Ramos (cell line): ENCODE results near the gene C12orf54.
"Not testable (repeated sequence)": the region's sequence is repeated elsewhere in the genome, so short reads cannot be mapped to it uniquely, and the experiment has no call there.

Experiments used
- in situ Hi-C: fragments of 300-500 bp; cut with MboI; formaldehyde crosslinking; loops from one replicate; pipeline ENCODE4 v1.14.3; 2022; ENCODE audit warnings: low sequenced_read_pairs; ENCODE audit not compliant: unreplicated experiment

The C12orf54 gene

DNA sequence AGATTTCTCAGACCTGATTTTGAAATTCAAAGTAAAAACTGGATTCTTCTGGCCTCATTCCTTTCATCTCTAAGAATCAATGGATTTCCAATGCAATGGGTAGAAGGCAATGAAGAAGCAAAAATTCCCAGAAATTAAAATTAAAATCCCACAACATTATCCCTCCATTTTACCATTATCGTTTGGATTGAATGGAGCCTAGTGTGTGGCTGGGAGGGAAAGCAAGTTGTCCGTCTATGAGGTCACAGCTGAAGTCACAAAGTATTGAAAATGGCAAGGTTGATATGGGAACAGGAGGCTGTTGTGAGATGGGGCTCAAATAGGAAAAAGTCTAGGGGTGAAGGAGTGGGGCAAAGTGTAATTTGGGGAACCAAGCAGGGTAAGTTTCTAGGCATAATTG, at the start of gene C12orf54:
C12orf54 (plus strand) TSS at position 301 of the 400 bp plus-strand sequence. CDS start 799 bp downstream, outside the sequence.
- in situ Hi-C loops = no loop called here

DNA sequence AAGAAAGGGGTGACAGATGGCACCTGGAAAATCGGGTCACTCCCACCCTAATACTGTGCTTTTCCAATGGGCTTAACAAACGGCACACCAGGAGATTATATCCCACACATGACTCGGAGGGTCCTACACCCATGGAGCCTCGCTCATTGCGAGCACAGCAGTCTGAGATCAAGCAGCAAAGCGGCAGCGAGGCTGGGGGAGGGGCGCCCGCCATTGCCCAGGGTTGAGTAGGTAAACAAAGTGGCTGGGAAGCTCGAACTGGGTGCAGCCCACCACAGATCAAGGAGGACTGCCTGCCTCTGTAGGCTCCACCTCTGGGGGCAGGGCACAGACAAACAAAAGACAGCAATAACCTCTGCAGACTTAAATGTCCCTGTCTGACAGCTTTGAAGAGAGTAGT, 48.3 kb upstream of the C12orf54 start:
- in situ Hi-C loops = not testable (repeated sequence)

DNA sequence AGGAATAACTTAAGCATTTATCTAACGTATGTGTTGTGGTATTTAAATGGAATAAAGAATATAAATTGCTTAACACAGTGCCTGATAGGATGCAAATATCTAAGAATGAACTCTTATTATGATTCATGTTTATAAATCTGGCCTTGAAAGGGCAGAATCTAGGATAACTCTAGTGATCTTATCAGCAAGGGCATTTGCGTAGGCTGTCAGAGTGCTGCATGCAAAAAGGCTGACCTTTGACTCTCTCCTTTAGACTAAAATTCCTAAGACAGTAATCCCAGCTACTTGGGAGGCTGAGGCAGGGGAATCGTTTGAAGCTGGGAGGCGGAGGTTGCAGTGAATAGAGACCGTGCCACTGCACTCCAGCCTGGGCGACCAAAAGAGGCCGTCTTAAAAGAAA, 41.2 kb upstream of the C12orf54 start:
- in situ Hi-C loops = no loop called here

DNA sequence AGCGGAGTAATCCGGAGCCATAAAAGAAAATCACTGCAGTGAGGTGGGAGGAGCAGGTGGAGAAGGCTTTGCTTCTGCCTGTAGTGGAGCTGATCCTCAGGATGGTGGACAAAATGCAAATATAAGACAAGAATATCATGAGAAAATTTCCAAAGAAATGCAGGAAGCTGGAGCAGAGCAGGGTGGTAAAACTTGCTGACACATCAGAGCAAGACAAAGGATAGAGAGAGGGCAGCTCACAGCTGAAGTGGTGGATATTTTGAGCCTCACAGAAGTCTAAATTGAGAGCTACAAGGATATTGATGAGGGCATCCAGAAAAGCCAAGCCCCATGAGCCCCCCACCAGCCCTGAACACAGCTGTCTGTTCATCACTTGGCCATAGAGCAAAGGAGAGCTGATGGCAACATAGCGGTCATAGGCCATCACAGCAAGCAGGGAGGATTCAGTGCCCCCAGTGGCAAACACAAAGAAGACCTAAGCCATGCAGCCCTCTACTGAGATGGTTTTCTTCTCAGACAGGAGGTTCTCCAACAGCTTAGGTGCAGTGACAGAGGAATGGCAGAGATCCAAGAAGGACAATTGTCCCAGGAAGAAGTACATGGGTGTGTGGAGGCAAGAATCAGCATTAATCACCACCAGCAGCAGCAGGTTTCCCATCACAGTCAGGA, 40.0 kb upstream of the C12orf54 start:
- in situ Hi-C loops = no loop called here

DNA sequence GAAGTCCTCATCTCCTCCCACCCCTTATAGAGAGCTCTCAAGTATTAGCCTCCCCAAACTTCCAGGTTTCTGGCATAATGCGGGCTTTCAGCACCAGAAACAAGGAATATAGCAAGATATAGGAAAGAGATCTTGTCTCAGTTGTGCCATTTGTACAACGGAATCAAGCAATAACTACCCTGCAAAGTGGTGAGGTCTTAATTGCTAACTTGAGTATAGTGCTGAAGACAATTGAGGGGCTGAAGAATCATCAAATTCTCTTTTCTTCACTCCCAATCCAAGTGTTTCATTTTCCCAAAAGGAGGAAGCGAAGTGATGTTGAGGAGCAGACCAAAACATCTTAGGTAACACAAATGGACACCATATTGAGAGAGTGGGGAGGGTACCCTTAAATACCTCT, 36.8 kb upstream of the C12orf54 start:
- in situ Hi-C loops = no loop called here

DNA sequence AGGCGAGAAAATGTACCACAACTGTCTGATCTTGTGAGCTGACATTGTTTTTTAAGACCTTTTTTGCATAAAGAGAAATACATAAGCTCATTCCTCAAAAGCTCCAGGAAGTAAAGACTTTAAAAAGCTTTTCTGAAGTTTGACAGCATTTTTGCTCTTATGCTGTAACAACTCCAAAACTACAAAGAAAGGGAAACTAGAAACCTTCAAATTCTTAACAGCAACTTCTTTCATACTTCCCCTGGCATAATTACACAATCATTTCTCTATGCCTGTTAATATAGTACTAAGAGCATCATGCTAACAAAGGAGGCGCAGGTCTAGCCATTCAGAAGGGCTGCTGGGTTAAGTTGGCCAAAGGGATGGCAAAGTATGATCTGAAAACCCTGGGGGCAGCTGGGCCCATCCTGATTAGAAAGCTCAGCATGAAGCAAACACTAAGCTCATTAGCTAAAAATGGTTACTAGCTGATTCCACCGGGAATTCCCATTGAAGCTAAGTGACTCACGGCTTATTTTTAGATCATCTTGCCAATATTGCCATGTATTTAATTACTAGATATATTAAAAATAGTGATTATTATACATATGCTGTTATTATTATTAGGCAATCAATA, 36.0 kb upstream of the C12orf54 start:
- in situ Hi-C loops = no loop called here

DNA sequence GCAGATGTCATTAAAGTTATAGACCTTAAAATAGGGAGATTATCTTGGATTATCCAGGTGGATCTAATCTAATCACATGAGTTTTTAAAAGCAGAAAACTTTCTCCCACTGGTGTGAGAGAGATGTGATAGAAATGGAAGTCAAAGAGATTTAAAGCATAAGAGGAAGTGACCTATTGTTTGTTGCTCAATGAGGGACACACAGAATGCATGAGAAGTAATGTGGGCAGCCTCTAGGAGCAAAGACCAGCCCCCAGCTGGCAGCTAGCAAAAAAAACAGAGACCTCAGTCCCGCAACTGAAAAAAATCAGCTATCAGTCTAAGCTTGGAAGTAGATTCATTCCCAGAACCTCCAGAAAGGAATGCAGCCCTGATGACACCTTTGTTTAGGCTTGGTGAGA, 34.5 kb upstream of the C12orf54 start:
- in situ Hi-C loops = no loop called here

DNA sequence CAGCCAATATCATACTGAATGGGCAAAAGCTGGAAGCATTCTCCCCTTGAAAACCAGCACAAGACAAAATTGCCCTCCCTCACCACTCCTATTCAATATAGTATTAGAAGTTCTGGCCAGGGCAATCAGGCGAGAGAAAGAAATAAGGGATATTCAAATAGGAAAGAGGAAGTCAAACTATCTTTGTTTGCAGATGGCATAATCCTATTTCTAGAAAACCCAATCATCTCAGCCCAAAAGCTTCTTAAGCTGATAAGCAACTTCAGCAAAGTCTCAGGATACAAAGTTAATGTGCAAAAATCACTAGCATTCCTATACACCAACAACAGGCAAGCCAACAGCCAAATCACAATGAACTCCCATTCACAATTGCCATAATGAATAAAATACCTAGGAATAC, 30.9 kb upstream of the C12orf54 start:
- in situ Hi-C loops = no loop called here

DNA sequence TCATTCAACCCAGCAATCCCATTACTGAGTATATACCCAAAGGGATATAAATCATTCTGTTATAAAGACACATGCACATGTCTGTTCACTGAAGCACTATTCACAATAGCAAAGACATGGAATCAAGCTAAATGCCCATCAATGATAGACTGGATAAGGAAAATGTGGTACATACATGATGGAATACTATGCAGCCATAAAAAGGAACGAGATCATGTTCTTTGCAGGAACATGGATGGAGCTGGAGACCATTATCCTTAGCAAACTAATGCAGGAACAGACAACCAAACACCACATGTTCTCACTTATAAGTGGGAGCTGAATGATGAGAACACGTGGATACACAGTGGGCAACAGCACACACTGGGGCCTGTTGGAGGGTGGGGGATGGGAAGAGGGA, 29.3 kb upstream of the C12orf54 start:
- in situ Hi-C loops = not testable (repeated sequence)

DNA sequence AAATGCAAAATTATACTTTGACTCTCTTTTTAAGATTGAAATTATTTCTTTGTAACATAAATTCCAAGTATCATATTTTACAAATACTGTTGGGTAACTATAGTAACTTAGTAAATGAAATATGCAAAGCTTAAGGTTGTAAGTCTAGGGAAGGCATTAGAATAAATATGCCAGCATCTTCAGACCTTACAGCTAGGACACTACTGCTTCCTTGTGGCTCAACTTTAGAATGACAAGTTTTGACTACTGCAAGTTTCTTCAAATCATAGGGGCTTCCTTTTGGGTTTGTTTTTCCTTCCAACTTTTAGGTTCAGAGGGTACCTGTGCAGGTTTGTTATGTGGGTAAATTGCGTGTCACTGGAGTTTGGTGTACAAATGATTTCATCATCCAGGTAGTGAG, 27.6 kb upstream of the C12orf54 start:
- in situ Hi-C loops = no loop called here

DNA sequence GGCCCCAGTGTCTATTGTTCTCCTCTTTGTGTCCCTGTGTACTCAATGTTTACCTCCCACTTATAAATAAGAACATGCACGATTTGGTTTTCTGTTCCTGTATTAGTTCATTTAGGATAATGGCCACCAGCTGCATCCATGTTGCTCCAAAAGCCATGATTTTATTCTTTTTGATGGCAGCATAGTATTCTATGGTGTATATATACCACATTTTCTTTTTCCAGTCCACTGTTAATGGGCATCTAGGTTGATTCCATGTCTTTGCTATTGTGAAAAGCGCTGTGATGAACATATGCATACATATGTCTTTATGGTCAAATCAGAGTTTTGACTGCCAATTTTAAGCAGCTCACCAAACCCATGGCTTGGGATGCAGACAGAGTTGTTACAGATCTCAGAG, 27.2 kb upstream of the C12orf54 start:
- in situ Hi-C loops = no loop called here

DNA sequence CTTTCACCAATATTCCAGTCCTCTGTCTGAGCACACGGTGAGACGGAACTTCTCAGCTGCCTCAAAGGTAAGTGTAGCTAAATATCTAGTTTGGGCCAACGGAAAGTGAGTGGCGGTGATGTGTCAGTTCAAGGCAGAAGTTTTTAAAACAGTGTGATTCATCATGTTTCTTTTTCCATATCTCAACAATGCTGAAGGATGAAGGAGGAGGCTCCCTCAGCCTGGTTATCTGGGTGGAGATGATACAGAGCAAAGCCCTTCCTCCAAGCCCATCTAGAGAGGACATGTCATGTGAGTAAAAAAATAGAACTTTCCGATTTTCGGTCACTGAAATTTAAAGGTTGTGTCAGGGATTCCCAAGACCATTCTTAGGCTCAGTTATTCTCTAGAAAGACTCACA, 23.0 kb upstream of the C12orf54 start:
- in situ Hi-C loops = no loop called here

DNA sequence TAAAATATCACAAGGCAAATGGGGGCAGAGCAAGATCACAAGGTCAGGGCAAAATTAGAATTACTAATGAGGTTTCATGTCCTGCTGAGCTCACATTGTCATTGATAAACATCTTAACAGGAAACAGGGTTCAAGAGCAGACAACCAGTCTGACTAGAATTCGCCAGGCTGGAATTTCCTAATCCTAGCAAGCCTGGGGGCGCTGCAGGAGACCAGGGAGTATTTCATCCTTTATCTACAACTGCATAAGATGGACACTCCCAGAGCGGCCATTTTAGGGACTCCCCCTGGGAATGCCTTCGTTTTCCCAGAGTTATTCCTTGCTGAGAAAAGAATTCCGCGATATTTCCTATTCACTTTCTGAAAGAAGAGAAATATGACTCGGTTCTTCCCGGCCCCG, 13.3 kb upstream of the C12orf54 start:
- in situ Hi-C loops = not testable (repeated sequence)

DNA sequence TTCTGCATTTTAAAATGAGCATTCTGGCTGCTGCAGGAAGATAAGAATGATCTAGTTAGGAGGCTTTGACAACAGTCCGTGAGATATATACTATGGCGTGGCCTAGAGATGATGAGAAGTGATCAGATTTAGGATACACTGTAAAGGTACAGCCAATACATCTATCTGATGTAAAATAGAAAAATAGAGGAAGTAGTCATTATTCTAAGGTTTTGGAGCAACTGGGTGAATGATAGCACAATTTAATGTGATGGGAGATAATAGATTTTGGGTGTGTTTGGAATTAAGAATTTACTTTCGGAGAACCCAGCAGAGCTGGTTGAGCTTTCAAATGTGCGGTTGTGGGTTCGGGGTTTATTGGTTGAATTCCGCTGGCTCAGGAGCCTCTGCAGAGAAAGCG, 10.0 kb upstream of the C12orf54 start, which contains the start of gene ANP32D:
ANP32D (plus strand) TSS at position 301 of the 400 bp plus-strand sequence. CDS start 106 bp downstream, outside the sequence.
- in situ Hi-C loops = no loop called here

DNA sequence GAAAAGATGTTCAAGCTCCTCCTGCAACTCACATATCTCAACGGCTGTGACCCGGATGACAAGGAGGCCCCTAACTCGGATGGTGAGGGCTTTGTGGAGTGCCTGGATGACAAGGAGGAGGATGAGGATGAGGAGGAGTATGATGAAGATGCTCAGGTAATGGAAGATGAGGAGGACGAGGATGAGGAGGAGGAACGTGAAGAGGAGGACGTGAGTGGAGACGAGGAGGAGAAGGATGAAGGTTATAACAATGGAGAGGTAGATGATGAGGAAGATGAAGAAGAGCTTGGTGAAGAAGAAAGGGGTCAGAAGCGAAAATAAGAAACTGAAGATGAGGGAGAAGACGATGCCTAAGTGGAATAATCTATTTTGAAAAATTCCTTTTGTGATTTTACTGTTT, 9.2 kb upstream of the C12orf54 start:
- in situ Hi-C loops = no loop called here

DNA sequence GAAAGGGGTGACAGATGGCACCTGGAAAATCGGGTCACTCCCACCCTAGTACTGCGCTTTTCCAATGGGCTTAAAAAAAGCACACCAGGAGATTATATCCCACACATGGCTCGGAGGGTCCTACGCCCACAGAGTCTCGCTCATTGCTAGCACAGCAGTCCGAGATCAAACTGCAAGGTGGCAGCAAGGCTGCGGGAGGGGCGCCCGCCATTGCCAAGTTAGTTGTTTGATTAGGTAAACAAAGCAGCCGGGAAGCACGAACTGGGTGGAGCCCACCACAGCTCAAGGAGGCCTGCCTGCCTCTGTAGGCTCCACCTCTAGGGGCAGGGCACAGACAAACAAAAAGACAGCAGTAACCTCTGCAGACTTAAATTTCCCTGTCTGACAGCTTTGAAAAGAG, 7.8 kb upstream of the C12orf54 start:
- in situ Hi-C loops = not testable (repeated sequence)

DNA sequence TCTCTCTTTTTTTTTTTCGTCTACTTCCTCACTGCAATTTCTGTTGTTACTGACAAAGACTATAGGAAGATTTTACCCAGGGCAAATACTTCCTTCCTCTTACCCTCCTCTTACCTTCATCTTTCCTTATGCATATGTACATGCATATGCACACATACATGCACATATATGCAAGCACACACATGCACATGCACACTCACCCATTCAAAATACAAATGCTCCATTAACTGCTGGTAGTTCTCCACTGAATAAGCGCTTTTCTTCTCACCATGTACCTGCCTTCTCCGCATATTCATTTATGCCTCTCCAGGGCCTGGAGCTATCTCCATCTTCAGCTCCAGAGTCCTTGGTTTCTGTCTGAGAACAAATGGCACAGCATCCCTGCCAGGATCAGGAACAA, 632 bp downstream of the C12orf54 start:
- in situ Hi-C loops = no loop called here

DNA sequence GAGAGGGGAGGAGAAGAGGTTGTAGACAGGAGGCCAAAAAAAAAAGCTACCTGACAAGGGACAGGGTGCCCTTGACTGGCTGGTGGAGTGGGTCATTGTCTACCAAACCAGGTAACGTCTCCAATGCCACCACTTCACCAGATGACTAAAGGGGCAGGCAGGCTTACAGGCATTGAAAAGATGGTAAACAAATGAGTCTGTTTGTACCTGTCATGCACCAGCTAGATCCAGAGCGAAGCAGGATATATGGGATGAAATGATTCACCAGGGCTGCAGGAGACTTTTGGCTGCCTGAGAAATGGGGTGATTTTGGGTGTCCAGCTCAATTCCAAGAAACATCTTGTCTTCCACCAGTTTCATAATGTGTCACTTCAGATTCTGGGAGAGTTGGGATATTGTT, 4.0 kb downstream of the C12orf54 start:
- in situ Hi-C loops = no loop called here

DNA sequence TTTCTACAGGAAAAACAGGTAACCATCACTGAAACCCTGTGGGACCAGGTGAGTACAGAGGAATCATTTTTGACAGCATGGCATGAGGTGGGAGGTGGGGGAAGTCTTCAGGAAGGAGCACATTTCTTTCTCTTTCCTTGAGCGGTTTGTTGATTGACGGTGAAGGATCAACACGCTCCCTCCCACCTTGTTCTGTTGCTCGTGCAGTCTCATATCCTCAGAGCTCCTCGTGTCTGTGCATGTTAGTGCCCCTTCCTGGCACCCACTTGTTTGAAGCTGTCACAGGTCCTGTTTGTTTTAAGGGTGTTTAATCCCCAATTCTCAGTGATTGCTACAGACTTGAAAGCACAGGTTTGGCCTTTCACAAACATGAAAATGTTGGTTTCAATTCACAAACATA, 4.4 kb downstream of the C12orf54 start:
- in situ Hi-C loops = no loop called here

DNA sequence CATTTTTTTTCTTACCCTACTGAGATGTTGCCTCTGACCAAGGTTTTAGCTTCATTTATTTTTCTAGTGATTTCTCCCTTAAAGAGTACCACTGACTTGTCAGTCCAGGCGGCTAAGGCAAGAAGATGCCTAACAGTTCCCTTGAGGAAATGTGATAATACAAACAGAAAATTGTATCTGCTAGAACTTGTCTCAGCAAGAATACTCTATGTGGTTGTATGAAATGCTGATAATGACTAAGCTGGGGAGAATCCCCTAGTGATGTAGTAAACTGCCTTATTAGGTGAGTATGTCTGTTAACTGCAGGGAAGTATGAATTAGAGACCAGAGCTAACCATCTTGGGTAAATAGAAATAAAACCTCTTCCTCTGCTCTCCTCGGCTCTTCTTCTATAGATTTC, 6.7 kb downstream of the C12orf54 start:
- in situ Hi-C loops = no loop called here

DNA sequence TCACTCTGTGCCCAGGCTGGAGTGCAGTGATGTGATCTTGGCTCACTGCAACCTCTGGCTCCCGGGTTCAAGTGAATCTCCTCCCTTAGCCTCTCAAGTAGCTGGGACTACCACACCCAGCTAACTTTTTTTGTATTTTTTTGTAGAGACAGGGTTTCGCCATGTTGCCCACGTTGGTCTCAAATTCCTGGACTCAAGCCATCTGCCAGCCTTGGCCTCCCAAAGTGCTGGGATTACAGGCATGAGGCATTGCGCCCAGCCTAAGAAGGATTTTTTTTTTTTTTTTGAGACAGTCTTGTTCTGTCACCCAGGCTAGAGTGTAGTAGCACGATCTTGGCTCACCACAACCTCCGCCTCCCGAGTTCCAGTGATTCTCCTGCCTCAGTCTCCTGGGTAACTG, 7.2 kb downstream of the C12orf54 start:
- in situ Hi-C loops = not testable (repeated sequence)

DNA sequence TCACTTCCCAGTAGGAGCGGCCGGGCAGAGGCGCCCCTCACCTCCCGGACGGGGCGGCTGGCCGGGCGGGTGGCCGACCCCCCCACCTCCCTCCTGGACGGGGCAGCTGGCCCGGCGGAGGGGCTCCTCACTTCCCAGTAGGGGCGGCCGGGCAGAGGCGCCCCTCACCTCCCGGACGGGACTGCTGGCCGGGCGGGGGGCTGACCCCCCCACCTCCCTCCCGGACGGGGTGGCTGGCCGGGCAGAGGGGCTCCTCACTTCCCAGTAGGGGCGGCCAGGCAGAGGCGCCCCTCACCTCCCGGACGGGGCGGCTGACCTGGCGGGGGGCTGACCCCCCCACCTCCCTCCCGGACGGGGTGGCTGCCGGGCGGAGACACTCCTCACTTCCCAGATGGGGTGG, 18.0 kb downstream of the C12orf54 start:
- in situ Hi-C loops = not testable (repeated sequence)
